ENCODE measurements around the gene FALEC. TPM values are rescaled to one million over a fixed set of nuclear protein-coding genes. Genes with fewer than 3 reads are reported as not detected.

Gene FALEC
- total and polyA plus RNA-seq, 9 of the 15 experiments (the other 6 are each of a cell fraction or from before 2014, with no cell fraction given) = 0.15 to 1.8 (median 0.53) TPM; not detected in 5

DNA sequence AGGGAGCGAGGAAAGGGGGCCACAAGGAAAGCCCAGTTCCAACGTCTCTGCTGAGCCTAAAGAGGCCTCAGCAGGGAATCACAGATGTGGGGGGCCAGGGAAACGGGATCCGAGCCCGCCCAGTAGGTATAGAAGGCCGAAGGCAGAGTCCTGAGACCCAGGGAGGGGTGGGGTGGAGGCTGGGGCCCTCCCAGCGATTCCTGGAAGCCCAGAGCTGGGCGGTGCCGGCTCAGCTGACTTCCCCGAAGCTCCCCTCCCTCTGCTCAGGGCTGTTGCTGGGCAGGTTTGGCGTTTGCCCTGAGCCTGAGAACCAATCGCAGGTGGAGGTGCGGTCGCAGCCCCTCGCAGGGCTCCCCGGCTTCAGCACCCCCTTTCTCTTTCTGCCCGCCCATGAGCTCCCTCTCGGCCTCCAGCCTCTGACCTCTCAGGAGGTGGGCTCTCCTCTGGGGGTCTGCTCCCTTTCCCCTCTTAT lies 46.5 kb downstream of the FALEC start (continued):
- no peak for TF ChIP-seq DEAF1 (CRISPR knock-in tag; IDR thresholded peaks at IDR 0.05)
- no peak for TF ChIP-seq NCOR1 (IDR thresholded peaks at IDR 0.05)
- TF ChIP-seq MEF2D (tag; conservative IDR thresholded peaks at IDR 0.05; ENCODE audit: low read depth) = no peak
- no peak for TF ChIP-seq ARID4B (CRISPR knock-in tag; IDR thresholded peaks at IDR 0.05)
- no peak for TF ChIP-seq MAFG (tag; conservative IDR thresholded peaks at IDR 0.05)
- TF ChIP-seq NCOA4 (IDR thresholded peaks at IDR 0.05; ENCODE audit: partially characterized antibody) = no peak
- TF ChIP-seq CREB1 (IDR thresholded peaks at IDR 0.05) = no peak
- peak; percentile 19 for TF ChIP-seq CREB1 (CRISPR knock-in tag; IDR thresholded peaks at IDR 0.05)
- peak; percentile 35; the same call in 1 of the 2 replicates for TF ChIP-seq RAD51 (IDR thresholded peaks at IDR 0.05; ENCODE audit: borderline replicate concordance, low read depth)
- no peak for TF ChIP-seq EZH2 (IDR thresholded peaks at IDR 0.05; ENCODE audit: borderline replicate concordance, low read depth, low read length)
- no peak for TF ChIP-seq NCOA6 (IDR thresholded peaks at IDR 0.05)
- TF ChIP-seq, protein P1, sequence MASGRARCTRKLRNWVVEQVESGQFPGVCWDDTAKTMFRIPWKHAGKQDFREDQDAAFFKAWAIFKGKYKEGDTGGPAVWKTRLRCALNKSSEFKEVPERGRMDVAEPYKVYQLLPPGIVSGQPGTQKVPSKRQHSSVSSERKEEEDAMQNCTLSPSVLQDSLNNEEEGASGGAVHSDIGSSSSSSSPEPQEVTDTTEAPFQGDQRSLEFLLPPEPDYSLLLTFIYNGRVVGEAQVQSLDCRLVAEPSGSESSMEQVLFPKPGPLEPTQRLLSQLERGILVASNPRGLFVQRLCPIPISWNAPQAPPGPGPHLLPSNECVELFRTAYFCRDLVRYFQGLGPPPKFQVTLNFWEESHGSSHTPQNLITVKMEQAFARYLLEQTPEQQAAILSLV (tag; IDR thresholded peaks at IDR 0.05) = no peak
- no peak for TF ChIP-seq ZNF407 (IDR thresholded peaks at IDR 0.05; ENCODE audit: low read depth)

Measured in K562 (cell line).